WTC11 (cell line): ENCODE data around the gene DHX36. TPM values are rescaled to one million over a fixed set of nuclear protein-coding genes. Genes with fewer than 3 reads are reported as not detected.

ENCODE experiments used
- ATAC-seq: fragments of 200-7000 bp; cut with Tn5 transposase; 2 replicates; pipeline ENCODE4 v1.10.0; 2021; ENCODE audit warnings: mild to moderate bottlenecking, moderate library complexity
- CTCF ChIA-PET: fragments of 300-600 bp; sonication (Branson Sonifier 250); formaldehyde crosslinking; loops from one replicate; lab custom pipeline; 2021; ENCODE audit warnings: antibody characterized with exemption; lab: Charles Lee
- POLR2A ChIA-PET: fragments of 350-600 bp; sonication (Branson Sonifier 250); formaldehyde crosslinking; loops from one replicate; lab custom pipeline; 2021; ENCODE audit warnings: antibody characterized with exemption; lab: Charles Lee
- DNase-seq: peaks from one replicate; pipeline ENCODE4 v3.0.0; 2021; ENCODE audit warnings: low spot score
- H3K27ac Mint-ChIP-seq: 2 replicates; pipeline ENCODE4 v1.8.0; 2021; ENCODE audit warnings: mixed read lengths
- H3K27me3 Mint-ChIP-seq: 2 replicates; pipeline ENCODE4 v1.8.0; 2021; ENCODE audit warnings: low read depth, mild to moderate bottlenecking, moderate library complexity, mixed read lengths
- H3K36me3 Mint-ChIP-seq: 2 replicates; pipeline ENCODE4 v1.8.0; 2021; ENCODE audit warnings: mixed read lengths
- H3K4me1 Mint-ChIP-seq: 2 replicates; pipeline ENCODE4 v1.8.0; 2022; ENCODE audit warnings: mixed read lengths
- H3K4me3 Mint-ChIP-seq: 2 replicates; pipeline ENCODE4 v1.8.0; 2021; ENCODE audit warnings: mild to moderate bottlenecking, moderate library complexity, mixed read lengths
- H3K9me3 Mint-ChIP-seq: 2 replicates; pipeline ENCODE4 v1.8.0; 2021; ENCODE audit warnings: mixed read lengths
- ATF1 ChIP-seq: sonication (generic); formaldehyde crosslinking; IDR thresholded peaks from 2 replicates; pipeline ENCODE4 v1.8.1; 2023; ENCODE audit warnings: mild to moderate bottlenecking, moderate library complexity, missing genetic modification reagents
- ATF3 ChIP-seq: sonication (generic); formaldehyde crosslinking; conservative IDR thresholded peaks from 2 replicates; pipeline ENCODE4 v1.8.1; 2022; ENCODE audit warnings: mild to moderate bottlenecking, missing genetic modification reagents
- CREB1 ChIP-seq: sonication (generic); formaldehyde crosslinking; IDR thresholded peaks from 2 replicates; pipeline ENCODE4 v1.8.0; 2023; ENCODE audit warnings: mild to moderate bottlenecking, missing genetic modification reagents
- E2F1 ChIP-seq: sonication (generic); formaldehyde crosslinking; IDR thresholded peaks from 2 replicates; pipeline ENCODE4 v1.8.0; 2022; ENCODE audit warnings: mild to moderate bottlenecking, missing genetic modification reagents
- FOXP1 ChIP-seq: sonication (generic); formaldehyde crosslinking; IDR thresholded peaks from 2 replicates; pipeline ENCODE4 v1.8.0; 2022; ENCODE audit warnings: missing genetic modification reagents, mild to moderate bottlenecking, moderate library complexity, borderline replicate concordance
- FOXP4 ChIP-seq: sonication (generic); formaldehyde crosslinking; IDR thresholded peaks from 2 replicates; pipeline ENCODE4 v1.8.0; 2022; ENCODE audit warnings: mild to moderate bottlenecking, missing genetic modification reagents
- MLX ChIP-seq: sonication (generic); formaldehyde crosslinking; IDR thresholded peaks from 2 replicates; pipeline ENCODE4 v1.8.1; 2023; ENCODE audit warnings: mild to moderate bottlenecking, missing genetic modification reagents, moderate library complexity
- SMAD4 ChIP-seq: sonication (generic); formaldehyde crosslinking; IDR thresholded peaks from 2 replicates; pipeline ENCODE4 v1.8.0; 2022; ENCODE audit warnings: mild to moderate bottlenecking, missing genetic modification reagents
- TCF7 ChIP-seq: sonication (generic); formaldehyde crosslinking; IDR thresholded peaks from 2 replicates; pipeline ENCODE4 v1.8.0; 2022; ENCODE audit warnings: mild to moderate bottlenecking, low read depth, missing genetic modification reagents, moderate library complexity
- ZNF232 ChIP-seq: sonication (generic); formaldehyde crosslinking; IDR thresholded peaks from 2 replicates; pipeline ENCODE4 v1.8.0; 2022; ENCODE audit warnings: mild to moderate bottlenecking, missing genetic modification reagents
- ZNF281 ChIP-seq: sonication (generic); formaldehyde crosslinking; IDR thresholded peaks from 2 replicates; pipeline ENCODE4 v1.8.0; 2023; ENCODE audit warnings: mild to moderate bottlenecking, missing genetic modification reagents
- ZNF317 ChIP-seq: sonication (generic); formaldehyde crosslinking; IDR thresholded peaks from 2 replicates; pipeline ENCODE4 v1.8.1; 2023; ENCODE audit warnings: low read depth, mild to moderate bottlenecking, moderate library complexity, missing genetic modification reagents, borderline replicate concordance
- ZNF425 ChIP-seq: fragments of 250-450 bp; sonication (Bioruptor Pico); conservative IDR thresholded peaks from 2 replicates; pipeline ENCODE4 v1.9.0; 2021; ENCODE audit warnings: mild to moderate bottlenecking
- ZNF671 ChIP-seq: fragments of 250-450 bp; sonication (Bioruptor Pico); IDR thresholded peaks from 2 replicates; pipeline ENCODE4 v1.8.0; 2021; ENCODE audit warnings: mild to moderate bottlenecking
- total RNA-seq: library from RNA; stranded (reverse); gene quantifications from 3 replicates; pipeline ENCODE4 v1.2.3, GENCODE V29; 2021
- TF ChIP-seq, protein P1 (sequence below): sonication (generic); formaldehyde crosslinking; IDR thresholded peaks from 2 replicates; pipeline ENCODE4 v1.8.1; 2023; ENCODE audit warnings: mild to moderate bottlenecking, moderate library complexity, missing genetic modification reagents
- TF ChIP-seq, protein P2 (sequence below): fragments of 250-450 bp; sonication (Bioruptor Pico); IDR thresholded peaks from 2 replicates; pipeline ENCODE4 v2.1.2; 2022; ENCODE audit warnings: mild to moderate bottlenecking, moderate library complexity
- TF ChIP-seq, protein P3 (sequence below): fragments of 200-600 bp; IDR thresholded peaks from 2 replicates; pipeline ENCODE4 v1.8.0; 2022; ENCODE audit warnings: antibody characterized with exemption
- TF ChIP-seq, protein P4 (sequence below): sonication (generic); formaldehyde crosslinking; IDR thresholded peaks from 2 replicates; pipeline ENCODE4 v1.8.1; 2023; ENCODE audit warnings: mild to moderate bottlenecking, missing genetic modification reagents

Gene DHX36
- total RNA-seq, 1 experiment from 2014 or later, result 100 TPM

GRCh38 chr3:154323891-154324738, at the start of gene DHX36 (continued):
- TF ChIP-seq ZNF671 (CRISPR knock-in tag), result no peak
- peak; percentile 63; the same call in 1 of the 2 replicates for TF ChIP-seq FOXP1 (CRISPR knock-in tag)
- TF ChIP-seq MLX (CRISPR knock-in tag), result no peak
- no peak for TF ChIP-seq TCF7 (CRISPR knock-in tag)
- no peak for TF ChIP-seq FOXP4 (CRISPR knock-in tag)
- TF ChIP-seq E2F1 (CRISPR knock-in tag), result no peak
- TF ChIP-seq, protein P1, sequence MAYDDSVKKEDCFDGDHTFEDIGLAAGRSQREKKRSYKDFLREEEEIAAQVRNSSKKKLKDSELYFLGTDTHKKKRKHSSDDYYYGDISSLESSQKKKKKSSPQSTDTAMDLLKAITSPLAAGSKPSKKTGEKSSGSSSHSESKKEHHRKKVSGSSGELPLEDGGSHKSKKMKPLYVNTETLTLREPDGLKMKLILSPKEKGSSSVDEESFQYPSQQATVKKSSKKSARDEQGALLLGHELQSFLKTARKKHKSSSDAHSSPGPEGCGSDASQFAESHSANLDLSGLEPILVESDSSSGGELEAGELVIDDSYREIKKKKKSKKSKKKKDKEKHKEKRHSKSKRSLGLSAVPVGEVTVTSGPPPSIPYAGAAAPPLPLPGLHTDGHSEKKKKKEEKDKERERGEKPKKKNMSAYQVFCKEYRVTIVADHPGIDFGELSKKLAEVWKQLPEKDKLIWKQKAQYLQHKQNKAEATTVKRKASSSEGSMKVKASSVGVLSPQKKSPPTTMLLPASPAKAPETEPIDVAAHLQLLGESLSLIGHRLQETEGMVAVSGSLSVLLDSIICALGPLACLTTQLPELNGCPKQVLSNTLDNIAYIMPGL (CRISPR knock-in tag), result no peak
- TF ChIP-seq, protein P2, sequence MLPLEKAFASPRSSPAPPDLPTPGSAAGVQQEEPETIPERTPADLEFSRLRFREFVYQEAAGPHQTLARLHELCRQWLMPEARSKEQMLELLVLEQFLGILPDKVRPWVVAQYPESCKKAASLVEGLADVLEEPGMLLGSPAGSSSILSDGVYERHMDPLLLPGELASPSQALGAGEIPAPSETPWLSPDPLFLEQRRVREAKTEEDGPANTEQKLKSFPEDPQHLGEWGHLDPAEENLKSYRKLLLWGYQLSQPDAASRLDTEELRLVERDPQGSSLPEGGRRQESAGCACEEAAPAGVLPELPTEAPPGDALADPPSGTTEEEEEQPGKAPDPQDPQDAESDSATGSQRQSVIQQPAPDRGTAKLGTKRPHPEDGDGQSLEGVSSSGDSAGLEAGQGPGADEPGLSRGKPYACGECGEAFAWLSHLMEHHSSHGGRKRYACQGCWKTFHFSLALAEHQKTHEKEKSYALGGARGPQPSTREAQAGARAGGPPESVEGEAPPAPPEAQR, result no peak
- TF ChIP-seq SMAD4, result no peak
- no peak for TF ChIP-seq ZNF317 (CRISPR knock-in tag)
- TF ChIP-seq, protein P3, sequence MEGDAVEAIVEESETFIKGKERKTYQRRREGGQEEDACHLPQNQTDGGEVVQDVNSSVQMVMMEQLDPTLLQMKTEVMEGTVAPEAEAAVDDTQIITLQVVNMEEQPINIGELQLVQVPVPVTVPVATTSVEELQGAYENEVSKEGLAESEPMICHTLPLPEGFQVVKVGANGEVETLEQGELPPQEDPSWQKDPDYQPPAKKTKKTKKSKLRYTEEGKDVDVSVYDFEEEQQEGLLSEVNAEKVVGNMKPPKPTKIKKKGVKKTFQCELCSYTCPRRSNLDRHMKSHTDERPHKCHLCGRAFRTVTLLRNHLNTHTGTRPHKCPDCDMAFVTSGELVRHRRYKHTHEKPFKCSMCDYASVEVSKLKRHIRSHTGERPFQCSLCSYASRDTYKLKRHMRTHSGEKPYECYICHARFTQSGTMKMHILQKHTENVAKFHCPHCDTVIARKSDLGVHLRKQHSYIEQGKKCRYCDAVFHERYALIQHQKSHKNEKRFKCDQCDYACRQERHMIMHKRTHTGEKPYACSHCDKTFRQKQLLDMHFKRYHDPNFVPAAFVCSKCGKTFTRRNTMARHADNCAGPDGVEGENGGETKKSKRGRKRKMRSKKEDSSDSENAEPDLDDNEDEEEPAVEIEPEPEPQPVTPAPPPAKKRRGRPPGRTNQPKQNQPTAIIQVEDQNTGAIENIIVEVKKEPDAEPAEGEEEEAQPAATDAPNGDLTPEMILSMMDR, result no peak

DNA sequence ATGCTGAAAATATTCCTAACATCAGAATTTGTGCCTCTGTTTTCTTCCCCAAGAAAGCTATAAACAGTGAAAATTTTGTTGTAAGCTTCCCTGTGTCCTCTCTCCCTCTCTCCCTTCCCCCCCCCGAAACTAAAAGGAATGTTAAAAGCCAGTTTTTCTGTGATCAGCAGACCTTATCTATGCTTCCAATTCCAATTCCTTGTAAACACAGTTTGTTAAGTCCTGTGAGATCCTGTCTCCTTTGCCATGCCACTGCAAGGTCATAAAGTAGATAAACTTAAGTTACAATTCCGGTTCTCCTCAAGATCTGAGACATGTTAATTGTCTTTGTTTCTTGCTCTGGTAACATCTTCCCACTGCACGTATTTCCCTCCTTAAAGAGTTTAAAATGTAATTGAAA, 42.9 kb upstream of the DHX36 start:
- ATAC-seq, result no peak
- no peak overlapping the region for H3K27ac Mint-ChIP-seq
- peaks cover 8% of the 10 kb centered on the region for H3K4me1 Mint-ChIP-seq
- peaks cover 12% of the 10 kb centered on the region for H3K36me3 Mint-ChIP-seq
- ChIA-PET CTCF (no interaction called here), POLR2A (no interaction called here)
- no peak overlapping the region for H3K4me3 Mint-ChIP-seq
- no peak for DNase-seq
- H3K27me3 Mint-ChIP-seq, result 0 out of 2 replicates have a peak, but pooled peaks cover 3% of the 10 kb centered on the region
- H3K9me3 Mint-ChIP-seq, result peaks cover 34% of the 10 kb centered on the region
- TF ChIP-seq ZNF232 (CRISPR knock-in tag) (no peak), ATF1 (CRISPR knock-in tag) (no peak), CREB1 (CRISPR knock-in tag) (no peak), TCF7 (CRISPR knock-in tag) (no peak), SMAD4 (no peak), ZNF281 (CRISPR knock-in tag) (no peak), ATF3 (CRISPR knock-in tag) (no peak), ZNF425 (CRISPR knock-in tag) (no peak)
- TF ChIP-seq, protein P4, sequence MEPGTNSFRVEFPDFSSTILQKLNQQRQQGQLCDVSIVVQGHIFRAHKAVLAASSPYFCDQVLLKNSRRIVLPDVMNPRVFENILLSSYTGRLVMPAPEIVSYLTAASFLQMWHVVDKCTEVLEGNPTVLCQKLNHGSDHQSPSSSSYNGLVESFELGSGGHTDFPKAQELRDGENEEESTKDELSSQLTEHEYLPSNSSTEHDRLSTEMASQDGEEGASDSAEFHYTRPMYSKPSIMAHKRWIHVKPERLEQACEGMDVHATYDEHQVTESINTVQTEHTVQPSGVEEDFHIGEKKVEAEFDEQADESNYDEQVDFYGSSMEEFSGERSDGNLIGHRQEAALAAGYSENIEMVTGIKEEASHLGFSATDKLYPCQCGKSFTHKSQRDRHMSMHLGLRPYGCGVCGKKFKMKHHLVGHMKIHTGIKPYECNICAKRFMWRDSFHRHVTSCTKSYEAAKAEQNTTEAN, result no peak
